Stimulated activated CD4-positive, alpha-beta T cell treated with anti-CD3 and anti-CD28 coated beads, TNF-alpha, amount 100 ng/mL, for 24 hours (primary cell): ENCODE results near the gene IP6K3.

Source experiments
- DNase-seq, 3 experiments: peaks; one replicate each; pipeline ENCODE4 v3.0.0-alpha.2; 2020; ENCODE audit warnings: low read depth in 3 of 3

IP6K3 gene

GRCh38 chr6:33746651-33747100 is at the start of gene IP6K3:
Gene IP6K3 (minus strand): TSS chr6:33746905. CDS start chr6:33735476, 11,429 bp downstream.
- DNase-seq, result no peak

- no peak for DNase-seq
These were observed 48.4 kb upstream of the IP6K3 start for GRCh38 chr6:33794910-33795623.

- DNase-seq, result no peak
These were observed 46.3 kb upstream of the IP6K3 start for GRCh38 chr6:33792981-33793380.

GRCh38 chr6:33791620-33792019 is 44.9 kb upstream of the IP6K3 start:
- no peak for DNase-seq

- DNase-seq, result no peak
These were observed 44.2 kb upstream of the IP6K3 start for GRCh38 chr6:33790910-33791309.

GRCh38 chr6:33790379-33790778 is 43.7 kb upstream of the IP6K3 start:
- no peak for DNase-seq

- DNase-seq, result no peak
These were observed 42.8 kb upstream of the IP6K3 start for GRCh38 chr6:33789550-33789895.

- peak; percentile 84 to 92 (median 86) for DNase-seq
These were observed 42.2 kb upstream of the IP6K3 start, which contains the start of gene LEMD2 for GRCh38 chr6:33788694-33789549. Gene LEMD2 (minus strand): TSS chr6:33789130. CDS start chr6:33789116, 14 bp downstream.

GRCh38 chr6:33787954-33788693 is 41.4 kb upstream of the IP6K3 start:
- peak; percentile 28 to 54 (median 33) for DNase-seq

- DNase-seq, result no peak
These were observed 40.7 kb upstream of the IP6K3 start for GRCh38 chr6:33787346-33787953.

- DNase-seq, result no peak
These were observed 40.0 kb upstream of the IP6K3 start for GRCh38 chr6:33786736-33787135.

GRCh38 chr6:33785778-33786177 is 39.1 kb upstream of the IP6K3 start:
- DNase-seq, result no peak

- no peak for DNase-seq
These were observed 38.1 kb upstream of the IP6K3 start for GRCh38 chr6:33784787-33785186.

- DNase-seq, result no peak
These were observed 37.2 kb upstream of the IP6K3 start for GRCh38 chr6:33783781-33784520.

GRCh38 chr6:33782561-33782960 is 35.9 kb upstream of the IP6K3 start:
- DNase-seq, result no peak

- no peak for DNase-seq
These were observed 34.6 kb upstream of the IP6K3 start for GRCh38 chr6:33781131-33781975.

- DNase-seq, result no peak
These were observed 33.2 kb upstream of the IP6K3 start for GRCh38 chr6:33779895-33780294.

GRCh38 chr6:33779290-33779689 is 32.6 kb upstream of the IP6K3 start:
- DNase-seq, result no peak

GRCh38 chr6:33778444-33779121 is 31.9 kb upstream of the IP6K3 start:
- DNase-seq, result no peak
